Measurements from ENCODE around the gene EDC3.

- TF ChIP-seq CTCF (IDR thresholded peaks at IDR 0.05) = no peak
- TF ChIP-seq USF2 (IDR thresholded peaks at IDR 0.05; ENCODE audit: borderline replicate concordance, low read depth, low read length) = no peak
- TF ChIP-seq REST (IDR thresholded peaks at IDR 0.05; ENCODE audit: low read depth, low read length) = no peak
- no peak for TF ChIP-seq USF1 (IDR thresholded peaks at IDR 0.05; ENCODE audit: borderline replicate concordance, low read depth)
- no peak for TF ChIP-seq JUND (IDR thresholded peaks at IDR 0.05)
- no peak for TF ChIP-seq RFX5 (IDR thresholded peaks at IDR 0.05; ENCODE audit: low read length)
- no peak for TF ChIP-seq EP300 (IDR thresholded peaks at IDR 0.05; ENCODE audit: borderline replicate concordance in 1 of 2, low read depth in 1 of 2, low read length in 1 of 2)
- TF ChIP-seq SMC3 (IDR thresholded peaks at IDR 0.05; ENCODE audit: low read depth, low read length) = no peak
- no peak for TF ChIP-seq EZH2phosphoT487 (IDR thresholded peaks at IDR 0.05; ENCODE audit: borderline replicate concordance, low read depth)
- TF ChIP-seq POLR2AphosphoS5 (IDR thresholded peaks at IDR 0.05; ENCODE audit: low read depth, low read length) = no peak
- TF ChIP-seq TAF1 (IDR thresholded peaks at IDR 0.05; ENCODE audit: borderline replicate concordance, low read depth, low read length) = no peak
- TF ChIP-seq IRF3 (IDR thresholded peaks at IDR 0.05; ENCODE audit: low read depth, low read length) = no peak
Measured at GRCh38 chr15:74589826-74590225, 106.0 kb downstream of the EDC3 start.
